ENCODE results near the gene TMEM50A. TPM values are rescaled to one million over a fixed set of nuclear protein-coding genes. Genes with fewer than 3 reads are reported as not detected.
"Not testable (repeated sequence)": the region's sequence is repeated elsewhere in the genome, so short reads cannot be mapped to it uniquely, and the experiment has no call there.

TMEM50A gene
- total RNA-seq, 1 donor from 2014 or later = 102 TPM

DNA sequence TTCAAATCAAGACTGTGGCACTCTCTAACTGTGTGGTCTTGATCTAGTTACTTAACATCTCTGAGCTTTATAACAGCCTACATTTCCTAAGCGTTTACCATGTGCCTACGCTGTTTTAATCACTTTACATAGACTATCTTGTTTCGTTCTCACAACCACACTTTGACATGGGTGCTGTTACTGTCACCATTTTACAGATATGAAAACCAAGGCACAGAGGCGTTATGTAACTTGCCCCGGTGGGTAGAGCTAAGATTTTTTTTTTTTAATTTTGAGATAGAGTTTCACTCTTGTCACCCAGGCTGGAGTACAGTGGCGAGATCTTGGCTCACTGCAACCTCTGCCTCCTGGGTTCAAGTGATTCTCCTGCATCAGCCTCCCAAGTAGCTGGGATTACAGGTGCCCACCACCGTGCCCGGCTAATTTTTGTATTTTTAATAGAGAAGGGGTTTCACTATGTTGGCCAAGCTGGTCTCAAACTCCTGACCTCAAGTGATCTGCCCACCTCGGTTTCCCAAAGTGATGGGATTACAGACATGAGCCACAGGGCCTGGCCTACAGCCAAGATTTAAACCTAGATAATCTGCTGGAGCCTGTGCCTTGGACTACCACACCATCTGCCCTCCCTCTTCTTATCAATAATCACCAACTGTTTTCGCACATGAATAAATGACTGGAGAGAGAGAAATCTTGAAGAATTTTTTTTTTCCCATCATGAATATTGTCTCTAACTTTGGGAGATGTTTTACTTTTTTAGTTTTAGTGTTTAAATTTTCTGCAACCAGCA, 71.7 kb downstream of the TMEM50A start:
- not testable (repeated sequence) for H3K36me3 Mint-ChIP-seq (ENCODE audit: low read depth); H3K4me3 Mint-ChIP-seq; H3K27me3 Mint-ChIP-seq (ENCODE audit: insufficient read depth); H3K9me3 Mint-ChIP-seq; DNase-seq (ENCODE audit: low spot score); H3K27ac Mint-ChIP-seq; H3K4me1 Mint-ChIP-seq (ENCODE audit: low read depth)
- intact Hi-C loops (cut with micrococcal nuclease) = loop anchor here (2.0 kb wide), 1 partner anchor 125 kb away; no protein-coding TSS in a partner anchor

Other genes starting within 250 kb of the TMEM50A start
- 40.7 and 41.4 TPM in 2 replicates for gene SYF2, start 105.8 kb upstream of the TMEM50A start, total RNA-seq
- gene RSRP1, start 90.9 kb upstream of the TMEM50A start, total RNA-seq = 123 and 129 TPM in 2 replicates
- gene RHD, start 65.8 kb upstream of the TMEM50A start, total RNA-seq = not detected in 2 replicates
- gene RHCE, start 82.5 kb downstream of the TMEM50A start, total RNA-seq = 0.17 TPM in 1 of 2 replicates, not detected in the other
- 14.2 and 14.3 TPM in 2 replicates for gene MACO1, start 92.6 kb downstream of the TMEM50A start, total RNA-seq
- gene LDLRAP1, start 205.3 kb downstream of the TMEM50A start, total RNA-seq = 4.6 and 5.3 TPM in 2 replicates

All from activated T-helper 1 cell treated with anti-CD3 and anti-CD28 coated beads, Interleukin-12 subunit alpha, Interleukin-12 subunit beta, Interleukin-2, Interleukin-4 antibody, amounts not matched to agents 30 ng/mL and 10 ng/mL and 1 ng/mL, durations not matched to agents 14 hours and 24 hours and 36 hours (primary cell).